NCI-H187 (cell line): Measurements from ENCODE around the gene PGGHG.
"Not testable (repeated sequence)": the region's sequence is repeated elsewhere in the genome, so short reads cannot be mapped to it uniquely, and the experiment has no call there.

Experiments
- DNase-seq, 2 experiments: peaks; one replicate each; lab custom pipeline; 2025; lab: John Stamatoyannopoulos, UW

PGGHG gene

GRCh38 chr11:330307-330693, 41.4 kb downstream of the PGGHG start:
- no peak for DNase-seq

GRCh38 chr11:330694-331357, 41.9 kb downstream of the PGGHG start:
- no peak for DNase-seq

- DNase-seq, result no peak
Measured at GRCh38 chr11:331358-332060, 42.6 kb downstream of the PGGHG start.

- no peak for DNase-seq
Measured at GRCh38 chr11:332651-333480, 43.9 kb downstream of the PGGHG start.

GRCh38 chr11:333616-334263, 44.8 kb downstream of the PGGHG start:
- not testable (repeated sequence) for DNase-seq

GRCh38 chr11:334264-334994, 45.5 kb downstream of the PGGHG start:
- peak in 1 of 2 experiments; percentile 17 for DNase-seq

- no peak for DNase-seq
Measured at GRCh38 chr11:335779-336658, 47.1 kb downstream of the PGGHG start.

GRCh38 chr11:336659-337198, 47.8 kb downstream of the PGGHG start:
- DNase-seq, result no peak

GRCh38 chr11:337711-338110, 48.8 kb downstream of the PGGHG start:
- DNase-seq, result no peak

- DNase-seq, result no peak
Measured at GRCh38 chr11:339963-340362, 51.0 kb downstream of the PGGHG start.

- no peak for DNase-seq
Measured at GRCh38 chr11:340539-341512, 51.9 kb downstream of the PGGHG start.

- no peak for DNase-seq
Measured at GRCh38 chr11:342328-342727, 53.4 kb downstream of the PGGHG start.

- no peak for DNase-seq
Measured at GRCh38 chr11:344836-345578, 56.1 kb downstream of the PGGHG start.
